ENCODE results near the gene TMPRSS3.
"Not testable (repeated sequence)": the region's sequence is repeated elsewhere in the genome, so short reads cannot be mapped to it uniquely, and the experiment has no call there.

TMPRSS3 gene

DNA sequence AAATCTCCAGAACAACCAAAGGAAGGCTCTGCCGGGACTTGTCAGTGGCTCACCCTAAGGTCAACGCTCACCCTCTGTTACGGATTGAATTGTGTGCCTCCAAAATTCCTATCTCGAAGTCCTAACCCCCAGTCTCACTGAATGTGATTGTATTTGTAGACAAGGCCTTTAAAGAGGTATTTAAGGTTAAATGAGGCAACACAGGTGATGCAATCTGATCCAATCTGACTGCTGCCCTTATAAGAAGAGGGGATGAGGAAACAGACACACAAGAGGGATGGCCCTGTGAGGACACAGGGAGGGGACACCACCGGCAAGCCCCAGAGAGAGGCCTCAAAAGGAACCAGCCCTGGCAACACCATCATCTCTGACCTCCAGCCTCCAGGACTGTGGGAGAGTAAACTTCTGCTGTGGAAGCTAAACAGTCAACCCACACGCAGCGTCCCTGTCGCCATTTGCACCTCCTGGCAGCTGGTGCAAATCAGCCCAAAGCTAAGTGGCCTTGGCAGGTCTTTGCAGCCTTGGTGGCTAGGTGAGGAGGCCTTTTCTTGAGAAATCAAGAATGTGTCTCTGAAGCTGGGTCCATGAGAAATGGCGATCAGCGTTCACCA is 32.1 kb upstream of the TMPRSS3 start:
- no peak for DNase-seq

DNA sequence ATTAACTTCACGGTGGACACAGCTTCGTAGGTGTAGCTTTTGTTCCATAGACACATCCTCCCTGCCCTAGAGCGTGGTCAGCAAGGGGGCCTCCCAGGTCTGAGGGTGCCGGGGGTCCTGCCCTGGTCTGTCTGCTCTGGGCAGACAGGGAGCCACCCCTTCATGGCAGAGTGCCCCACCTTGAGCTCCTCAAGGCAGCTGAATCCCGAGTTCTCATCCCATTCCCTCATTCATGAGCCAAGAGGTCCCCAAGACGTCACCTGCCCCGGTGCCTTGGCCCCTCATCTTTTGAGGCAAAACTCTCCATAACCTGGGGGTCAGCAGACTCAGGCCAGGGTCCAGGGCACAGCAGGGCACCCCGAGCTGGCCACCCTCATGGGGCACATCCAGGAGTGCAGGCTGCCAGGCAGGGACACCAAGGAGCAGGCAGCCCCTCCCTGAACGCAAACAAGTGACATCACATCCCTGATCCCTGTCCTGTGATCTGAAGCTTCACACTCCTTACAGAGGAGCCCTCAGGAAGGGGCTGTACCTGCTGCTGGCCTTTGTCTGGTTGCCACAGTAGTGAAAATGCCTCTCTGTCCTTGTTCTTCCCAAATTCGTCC is 31.1 kb upstream of the TMPRSS3 start:
- no peak for DNase-seq

DNA sequence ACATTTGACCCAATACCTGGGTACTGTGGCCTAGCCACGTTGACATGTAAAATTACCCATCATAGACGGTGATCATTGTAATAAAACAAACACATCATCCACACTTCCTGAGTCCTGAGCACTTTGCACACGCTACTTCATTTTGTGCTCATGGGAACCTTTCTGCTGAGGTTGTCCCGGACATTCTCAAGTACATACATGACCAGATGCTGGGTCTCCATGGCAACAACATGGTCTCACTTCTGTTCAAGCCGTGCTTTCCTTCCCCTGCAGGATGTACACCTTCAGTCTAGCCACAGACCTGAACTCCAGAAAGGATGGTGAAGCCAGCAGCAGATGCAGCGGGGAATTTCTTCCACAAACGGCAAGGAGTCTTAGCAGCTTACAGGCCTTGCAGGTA is 30.6 kb upstream of the TMPRSS3 start:
- no peak for DNase-seq

DNA sequence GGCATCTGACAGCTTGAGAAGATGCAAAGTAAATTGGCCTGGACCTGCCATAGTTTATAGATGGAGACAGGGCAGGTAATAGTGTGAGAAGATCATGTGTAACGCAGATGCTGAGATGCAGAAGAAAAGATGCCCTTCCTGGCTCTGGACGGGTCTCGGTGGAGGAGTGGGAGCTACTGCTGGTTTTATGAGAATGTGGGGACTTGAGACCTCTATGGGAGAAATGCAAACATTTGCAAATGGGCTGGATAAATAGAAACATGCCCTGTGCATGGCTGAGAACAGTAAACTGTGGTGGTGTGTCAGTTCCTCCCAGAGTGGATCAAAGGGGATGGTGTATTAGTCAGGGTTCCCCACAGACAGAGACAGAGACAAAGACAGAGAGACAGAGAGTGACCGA is 29.7 kb upstream of the TMPRSS3 start:
- no peak for DNase-seq

DNA sequence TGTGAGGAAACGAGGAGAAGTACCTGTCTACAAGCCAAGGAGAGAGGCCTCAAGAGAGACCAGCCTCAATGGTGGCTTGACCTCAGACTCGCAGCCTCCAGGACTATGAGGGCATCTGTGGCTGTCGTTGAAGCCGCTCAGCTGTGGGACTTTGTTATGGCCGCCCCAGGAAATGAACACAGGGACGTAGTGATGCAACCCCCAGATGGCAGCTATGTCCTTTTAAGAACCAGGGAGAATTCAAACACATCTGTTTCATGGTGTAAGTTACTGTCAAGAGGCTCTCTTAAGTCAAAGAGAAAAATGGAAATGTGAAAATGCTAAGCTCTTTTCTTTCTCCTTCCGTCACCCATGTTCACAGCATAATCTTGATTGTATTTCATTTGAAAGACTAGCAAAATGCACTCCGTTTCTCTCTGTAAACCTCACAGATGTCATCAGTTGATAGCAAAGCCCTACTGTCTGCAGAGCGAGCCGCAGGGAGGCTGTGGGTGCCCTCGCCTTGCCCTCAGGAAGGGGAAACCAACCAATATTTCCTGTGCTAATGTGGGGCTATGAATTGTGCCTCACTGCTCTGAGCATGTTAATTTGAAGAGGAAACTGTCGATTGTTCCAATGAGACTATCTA is 29.2 kb upstream of the TMPRSS3 start:
- no peak for DNase-seq

DNA sequence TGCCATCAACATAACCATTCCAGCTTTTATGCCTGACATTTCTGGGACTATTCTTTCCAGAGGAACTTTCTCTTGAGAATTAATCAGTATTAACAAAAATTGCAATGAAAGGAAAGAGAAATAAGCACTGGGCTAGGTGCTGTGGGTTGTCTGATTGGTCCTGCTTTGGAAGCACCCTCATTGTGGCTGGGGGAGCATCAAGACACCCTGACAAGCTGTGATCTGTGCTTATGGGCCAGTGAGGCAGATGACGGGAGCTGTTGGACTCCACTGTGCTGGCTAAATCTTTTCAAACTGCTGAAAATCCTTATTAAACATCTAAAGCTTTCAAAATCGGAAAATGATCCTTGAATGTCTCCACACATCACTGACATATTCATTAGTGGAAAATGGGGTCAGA is 27.8 kb upstream of the TMPRSS3 start:
- DNase-seq = no peak

DNA sequence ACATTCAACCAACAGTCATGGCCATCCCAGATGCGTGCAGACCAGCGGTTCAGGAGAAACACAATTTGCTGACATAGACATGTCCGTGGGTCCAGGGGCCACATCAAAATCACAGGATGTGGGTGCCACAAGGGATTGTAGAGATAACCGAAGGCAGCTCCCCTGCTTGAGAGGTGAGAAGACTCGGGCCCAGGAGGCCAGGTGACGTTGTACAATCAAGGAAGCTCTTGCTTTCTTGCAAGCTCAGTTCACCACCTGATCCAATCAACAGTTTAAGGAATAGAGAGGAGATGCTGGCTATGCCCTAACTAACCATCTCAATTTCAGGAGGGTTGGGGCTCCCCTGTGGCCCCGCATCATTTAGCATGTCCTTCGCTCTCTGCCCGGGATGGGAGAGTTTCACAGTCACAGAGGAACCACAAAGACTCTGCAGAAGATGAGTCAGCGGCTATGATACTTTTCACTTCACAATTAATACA is 27.4 kb upstream of the TMPRSS3 start:
- no peak for DNase-seq

DNA sequence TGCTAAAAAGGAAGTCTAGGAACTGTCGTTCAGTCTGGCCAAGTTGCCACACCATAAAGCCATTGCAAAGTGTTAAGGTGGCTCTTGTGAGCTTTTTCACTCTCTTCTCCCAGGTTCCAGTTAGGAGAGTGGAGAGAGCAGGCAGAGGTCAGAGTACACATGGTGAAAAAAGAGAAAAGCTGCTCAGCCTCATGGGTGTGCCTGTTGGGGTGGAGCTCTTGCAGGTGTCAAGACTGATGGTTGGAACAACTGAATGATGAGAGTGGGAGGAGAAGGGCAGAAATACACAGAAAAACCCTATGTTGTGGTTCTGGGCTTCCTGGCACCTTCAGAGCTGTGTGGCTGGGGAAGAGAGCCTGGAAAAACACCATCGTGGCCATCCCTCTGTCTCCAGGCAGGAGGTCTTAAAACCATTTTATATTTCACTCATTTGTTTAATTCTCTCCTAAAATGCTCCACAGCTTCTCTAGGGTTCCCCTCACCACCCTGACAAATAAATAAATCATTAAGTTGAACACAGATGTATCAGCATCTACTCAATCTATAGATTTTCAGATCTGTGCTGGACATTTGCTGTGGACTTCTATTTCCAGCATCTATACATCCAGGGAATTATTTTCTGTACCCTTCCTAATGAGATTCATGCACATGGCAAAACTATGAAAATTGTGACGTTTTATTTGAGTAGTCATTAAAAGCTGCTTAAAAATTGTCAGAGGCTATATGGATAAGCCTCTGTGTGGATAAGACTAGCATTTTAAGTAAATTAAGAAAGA is 25.4 kb upstream of the TMPRSS3 start:
- no peak for DNase-seq

DNA sequence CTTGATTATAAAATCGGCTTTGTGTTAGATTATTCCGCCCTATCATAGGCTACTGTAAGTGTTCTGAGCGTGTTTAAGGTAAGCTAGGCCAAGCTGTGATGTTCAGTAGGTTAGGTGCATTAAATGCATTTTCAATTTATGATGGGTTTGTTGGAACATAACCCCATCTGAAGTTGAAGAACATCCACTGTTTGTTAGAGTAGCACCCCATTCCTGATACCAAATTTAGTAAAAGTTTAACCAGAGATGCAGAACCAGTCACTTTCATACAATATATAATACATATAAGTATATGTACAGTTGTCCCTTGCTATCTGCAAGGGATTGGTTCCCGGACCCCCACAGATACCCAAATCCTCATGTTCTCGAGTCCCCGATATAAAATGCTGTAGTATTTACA is 24.0 kb upstream of the TMPRSS3 start:
- DNase-seq = no peak

DNA sequence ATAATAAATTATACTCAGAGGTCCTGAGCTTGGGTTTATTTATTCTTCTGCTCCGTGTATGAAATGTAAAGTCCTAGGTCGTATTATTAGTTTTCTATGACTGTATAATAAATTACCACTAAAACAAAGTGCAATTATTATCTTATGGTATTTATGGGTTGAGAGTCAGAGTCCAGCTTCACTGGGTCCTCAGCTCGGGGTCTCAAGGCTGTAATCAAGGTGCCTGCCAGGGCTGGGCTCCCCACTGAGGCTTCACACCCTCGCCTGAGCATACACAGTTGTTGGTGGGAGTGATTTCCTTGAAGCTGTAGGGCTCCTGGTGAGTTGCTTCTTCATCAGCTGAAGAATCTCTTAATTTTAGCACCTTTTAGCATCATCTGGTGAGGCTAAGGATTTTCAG is 23.0 kb upstream of the TMPRSS3 start:
- DNase-seq = no peak

DNA sequence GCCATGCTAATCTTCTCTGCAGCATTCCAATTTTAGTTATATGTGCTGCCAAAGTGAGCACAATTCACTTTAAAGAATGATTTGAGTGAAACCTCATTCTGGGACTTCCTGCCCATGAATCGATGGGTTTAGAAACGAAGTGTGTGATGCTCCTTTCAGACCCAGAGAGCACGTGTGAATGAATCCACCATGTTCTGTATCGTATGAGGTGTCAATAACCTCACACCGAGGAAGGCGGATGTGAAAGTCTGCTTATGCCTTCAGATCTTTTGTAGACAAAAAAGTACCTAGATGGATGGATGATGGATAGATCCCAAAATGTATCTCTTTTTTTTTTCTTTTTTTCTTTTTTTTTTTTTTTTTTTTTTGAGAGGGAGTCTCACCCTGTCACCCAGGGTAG is 21.7 kb upstream of the TMPRSS3 start:
- no peak for DNase-seq

DNA sequence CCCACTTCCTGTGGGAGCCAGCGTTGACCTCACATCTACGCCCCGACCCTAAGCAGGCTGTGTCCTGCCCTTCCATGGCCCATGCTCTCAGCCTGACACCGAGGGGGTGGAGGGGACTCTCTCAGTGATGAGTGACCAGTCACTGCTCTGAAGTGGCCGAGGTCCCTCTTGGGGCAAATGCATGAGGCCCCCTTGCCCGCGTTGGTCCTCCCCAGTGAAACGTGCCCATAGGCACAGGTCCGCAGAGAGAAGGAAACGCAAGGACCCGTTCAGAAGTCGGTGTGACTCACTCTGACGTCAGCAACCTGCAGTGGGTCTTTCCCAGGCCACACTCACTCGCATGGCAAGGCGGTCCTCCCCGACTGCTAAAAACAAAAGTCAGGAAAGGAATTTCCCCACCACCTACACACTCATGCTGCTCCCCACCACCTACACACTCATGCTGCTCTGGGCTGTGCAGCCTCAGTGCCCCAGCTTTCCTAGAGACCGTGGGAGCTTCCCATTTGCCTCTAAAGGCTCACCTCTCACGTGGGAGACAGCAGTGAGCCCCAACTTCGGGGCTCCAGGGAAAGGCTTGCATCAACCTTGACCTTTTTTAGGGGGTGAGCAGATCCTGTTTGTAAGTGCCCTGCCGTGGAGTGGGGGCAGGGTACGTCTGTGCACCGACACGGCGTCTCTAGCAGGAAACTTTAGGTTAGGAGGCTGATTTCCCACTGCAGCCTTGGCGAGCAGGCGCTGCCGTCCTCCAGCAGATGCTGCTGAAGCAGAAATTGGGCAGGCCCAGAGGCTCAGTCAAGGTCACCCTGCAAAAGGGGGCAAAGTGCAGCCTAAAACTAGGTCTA is 19.3 kb upstream of the TMPRSS3 start:
- peak; percentile 77 for DNase-seq

DNA sequence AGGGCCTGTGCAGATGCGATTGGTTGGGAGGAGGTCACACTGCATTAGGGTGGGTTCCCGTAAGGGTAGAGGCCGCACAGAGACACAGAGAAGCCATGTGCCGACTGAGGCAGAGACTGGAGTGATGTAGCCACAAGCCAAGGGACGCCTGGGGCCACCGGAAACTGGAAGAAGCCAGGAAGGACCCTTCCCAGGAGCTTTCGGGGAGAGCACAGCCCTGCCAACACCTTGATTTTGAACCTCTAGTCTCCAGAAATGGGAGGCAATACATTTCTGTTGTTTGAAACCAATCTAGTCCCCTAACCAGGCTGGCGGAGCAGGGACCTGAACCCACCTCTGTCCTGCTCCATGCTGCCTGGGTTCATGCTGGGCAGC is 18.7 kb upstream of the TMPRSS3 start:
- DNase-seq = no peak

DNA sequence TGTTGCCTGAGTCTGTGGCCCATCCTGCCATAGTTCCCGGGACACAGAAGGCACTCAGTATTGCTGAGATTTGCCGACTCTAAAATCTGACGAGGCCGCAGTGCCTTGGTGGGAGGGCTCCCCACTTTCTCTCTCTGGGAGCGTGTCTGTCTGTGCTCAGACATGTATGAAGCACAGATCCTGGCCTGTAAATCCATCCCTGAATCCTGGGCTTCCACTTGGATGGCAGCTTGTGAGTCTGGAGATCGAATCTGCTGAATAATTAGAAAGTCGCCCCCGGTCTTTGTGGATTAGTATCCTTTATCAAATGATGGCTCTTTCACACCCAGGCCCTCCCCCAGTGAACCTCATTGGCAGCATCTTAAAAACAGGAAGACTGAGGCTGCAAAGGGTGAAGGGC is 18.2 kb upstream of the TMPRSS3 start:
- no peak for DNase-seq

DNA sequence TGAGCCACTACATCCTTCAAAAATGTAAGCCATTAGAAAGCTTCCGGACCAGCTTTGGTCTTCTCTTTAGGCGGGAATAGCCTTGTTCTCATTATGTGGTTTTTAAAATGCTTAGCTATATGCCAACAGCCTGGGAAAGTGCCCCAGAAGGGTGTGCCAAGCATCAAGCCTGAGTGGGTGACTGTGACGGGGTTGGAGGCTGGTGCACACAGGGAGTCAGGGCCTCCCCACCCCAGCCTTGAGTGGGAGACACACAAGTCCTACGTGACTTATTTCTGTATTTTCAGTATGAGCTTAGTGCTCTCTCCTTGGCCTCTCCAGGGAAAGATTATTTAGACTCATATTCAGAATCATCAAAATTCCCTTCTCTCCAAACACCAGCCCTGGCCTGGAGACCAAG is 17.6 kb upstream of the TMPRSS3 start:
- no peak for DNase-seq

DNA sequence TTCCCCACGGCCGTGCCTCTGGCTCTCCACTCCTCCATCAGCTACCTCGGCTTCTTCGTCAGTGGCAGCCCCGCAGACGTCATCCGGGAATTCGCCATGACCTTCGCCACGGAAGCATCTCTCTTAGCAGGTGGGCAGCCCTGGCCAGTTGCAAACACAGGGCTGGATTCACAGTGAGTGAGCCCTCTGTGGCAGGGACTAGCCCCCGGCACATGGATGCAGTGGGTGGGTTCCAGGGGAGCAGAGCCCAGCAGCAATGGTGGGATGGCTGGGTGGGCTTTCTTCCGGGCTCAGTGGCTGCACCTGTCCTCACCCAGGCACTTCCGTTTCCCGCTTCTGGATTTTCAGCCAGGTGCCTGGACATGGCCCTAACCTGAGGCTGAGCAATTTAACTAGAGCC is 17.2 kb upstream of the TMPRSS3 start:
- DNase-seq = no peak

DNA sequence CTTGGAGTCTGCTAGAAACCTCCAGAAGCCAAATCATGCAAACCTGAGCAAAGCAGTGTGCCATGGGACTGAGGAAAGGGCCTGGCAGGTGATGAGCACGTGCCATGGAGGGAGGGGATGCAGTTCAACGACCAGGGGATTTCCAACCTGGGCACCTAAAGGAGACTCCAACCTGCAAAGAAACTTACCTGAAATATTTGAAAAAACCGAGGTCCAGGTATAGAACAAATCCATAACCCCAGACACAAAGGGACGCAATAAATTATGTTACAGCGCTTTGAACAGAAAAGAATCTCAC is 16.7 kb upstream of the TMPRSS3 start:
- DNase-seq = no peak

DNA sequence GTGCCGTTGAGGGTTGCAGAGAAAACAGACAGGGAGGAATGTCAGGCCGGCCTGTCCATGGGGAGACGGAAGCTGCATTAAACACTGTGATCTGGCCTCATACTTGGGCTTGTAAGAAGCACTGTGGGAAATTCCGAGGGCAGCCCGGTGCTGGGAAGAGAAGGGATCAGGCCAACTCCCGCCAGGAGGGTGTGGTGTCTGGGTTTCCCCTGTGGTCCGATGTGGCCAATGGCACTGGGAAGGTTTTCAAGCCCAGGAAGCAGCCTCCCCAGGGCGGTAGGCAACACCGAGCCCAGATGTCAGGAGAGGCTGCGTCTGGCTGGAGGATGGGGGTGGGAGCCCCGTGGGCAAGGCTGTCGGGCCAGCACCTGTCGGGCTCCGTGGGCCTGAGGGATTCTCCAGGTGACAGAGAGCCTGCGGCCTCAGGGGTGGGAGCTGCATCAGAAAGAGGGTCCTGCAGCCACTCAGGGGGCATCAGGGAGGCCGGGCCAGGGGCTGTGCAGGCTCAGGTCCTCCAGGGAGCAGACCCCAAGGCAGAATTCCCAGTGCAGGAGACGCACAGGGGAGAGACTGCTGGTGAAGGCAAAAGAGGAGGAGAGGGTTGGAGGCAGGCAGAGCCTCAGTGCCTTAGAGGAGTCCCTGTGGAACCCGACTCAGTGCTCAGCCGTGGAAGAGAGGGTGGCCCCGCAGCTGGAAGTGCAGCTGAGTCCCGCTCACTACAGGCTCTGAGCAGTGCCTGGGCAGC is 16.2 kb upstream of the TMPRSS3 start:
- peak; percentile 64 for DNase-seq

DNA sequence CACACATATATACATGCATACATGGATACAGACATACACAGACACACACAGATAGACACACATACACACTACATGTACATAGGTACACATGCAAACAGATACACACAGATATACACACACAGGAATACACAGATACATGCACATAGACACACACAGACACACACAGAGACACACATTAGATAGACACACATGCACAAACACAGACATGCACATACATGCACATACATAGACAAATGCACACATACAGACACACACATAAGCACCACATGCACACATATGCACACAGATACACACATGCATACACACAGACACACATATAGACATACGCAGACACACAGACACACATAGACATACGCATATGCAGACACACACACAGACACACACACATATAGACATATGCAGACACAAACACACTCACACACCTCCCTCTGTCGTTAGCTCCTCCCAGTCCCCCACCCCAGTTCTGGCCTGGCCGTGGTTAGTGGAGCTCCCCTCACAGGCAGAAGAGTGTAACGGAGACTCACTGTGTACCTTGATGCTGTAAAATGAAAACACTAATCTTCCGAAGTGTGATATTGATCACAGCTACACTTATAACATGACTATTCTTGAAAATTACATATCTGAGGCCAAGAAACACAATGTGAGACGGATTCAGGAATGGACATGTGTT is 15.5 kb upstream of the TMPRSS3 start:
- DNase-seq = peak; percentile 67

DNA sequence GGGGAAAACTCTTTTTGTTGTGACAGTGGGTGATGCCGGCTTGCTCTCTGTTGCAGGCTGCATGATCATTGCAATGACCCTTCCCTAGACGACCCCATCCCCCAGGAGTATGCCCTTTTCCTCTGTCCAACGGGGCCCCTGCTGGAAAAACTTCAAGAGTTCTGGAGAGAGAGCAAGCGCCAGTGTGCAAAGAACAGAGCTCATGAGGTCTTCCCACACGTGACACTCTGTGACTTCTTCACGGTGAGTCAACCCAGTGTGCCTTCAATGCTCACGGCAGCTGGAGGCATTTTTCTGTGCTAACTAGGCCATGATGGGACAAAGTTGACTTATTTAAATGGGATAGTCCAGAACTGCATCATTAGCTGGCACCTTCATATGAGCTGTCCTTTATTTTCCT is 13.5 kb upstream of the TMPRSS3 start:
- no peak for DNase-seq

DNA sequence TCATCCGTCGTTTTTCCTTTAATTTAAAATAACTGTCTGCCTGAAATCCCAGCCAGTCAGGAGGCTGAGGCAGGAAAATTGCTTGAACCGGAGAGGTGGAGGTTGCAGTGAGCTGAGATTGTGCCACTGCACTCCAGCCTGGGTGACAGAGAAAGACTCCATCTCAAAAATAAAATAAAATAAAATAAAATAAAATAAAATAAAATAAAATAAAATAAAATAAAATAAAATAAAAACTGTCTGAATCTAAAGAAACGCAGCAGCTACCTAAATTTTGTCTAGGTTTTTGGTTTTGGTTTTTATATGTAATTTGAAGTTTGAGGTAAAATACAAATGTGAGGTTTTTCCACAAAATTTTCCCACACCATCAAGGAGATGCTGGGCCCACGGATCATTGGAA is 12.9 kb upstream of the TMPRSS3 start:
- not testable (repeated sequence) for DNase-seq

DNA sequence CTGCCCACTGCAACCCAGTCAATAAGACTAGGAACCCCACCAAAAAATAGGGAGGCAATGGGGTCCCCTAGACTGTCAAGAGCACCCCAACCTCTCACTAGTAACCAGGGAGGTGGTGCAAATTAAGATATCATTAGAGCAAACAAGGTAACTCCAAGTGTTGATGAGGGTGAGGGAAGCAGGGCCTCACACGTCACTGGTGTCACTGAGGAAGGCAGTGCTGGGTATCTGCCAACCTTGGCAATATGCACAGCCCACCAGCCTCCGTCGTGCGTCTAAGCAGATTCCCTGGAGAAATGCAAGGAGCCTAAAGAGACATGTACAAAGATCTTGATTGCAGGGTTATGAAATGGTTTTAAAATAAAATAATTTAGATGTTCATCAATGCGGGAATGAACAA is 11.6 kb upstream of the TMPRSS3 start:
- DNase-seq = no peak
